COLO668 (cell line): ENCODE data around the gene NLRP6.
"Not testable (repeated sequence)": the region's sequence is repeated elsewhere in the genome, so short reads cannot be mapped to it uniquely, and the experiment has no call there.

Experiments used
- DNase-seq: peaks from one replicate; lab custom pipeline; 2025; ENCODE audit not compliant: unreplicated experiment; lab: John Stamatoyannopoulos, UW

Gene NLRP6

GRCh38 chr11:281486-282161, 3.4 kb downstream of the NLRP6 start:
- DNase-seq, result no peak

- no peak for DNase-seq
Observed at GRCh38 chr11:282171-282570, 4.0 kb downstream of the NLRP6 start.

GRCh38 chr11:282630-283360, 4.6 kb downstream of the NLRP6 start:
- no peak for DNase-seq

- DNase-seq, result no peak
Observed at GRCh38 chr11:283405-284104, 5.3 kb downstream of the NLRP6 start.

- DNase-seq, result no peak
Observed at GRCh38 chr11:284105-285020, 6.2 kb downstream of the NLRP6 start.

GRCh38 chr11:285021-285893, 7.0 kb downstream of the NLRP6 start:
- DNase-seq, result no peak

- DNase-seq, result no peak
Observed at GRCh38 chr11:285894-286220, 7.7 kb downstream of the NLRP6 start.

GRCh38 chr11:286977-287820, 9.0 kb downstream of the NLRP6 start:
- not testable (repeated sequence) for DNase-seq

- no peak for DNase-seq
Observed at GRCh38 chr11:287821-288477, 9.7 kb downstream of the NLRP6 start.

- peak; percentile 7 for DNase-seq
Observed at GRCh38 chr11:288478-289397, 10.5 kb downstream of the NLRP6 start, which contains the start of gene PGGHG. Gene PGGHG, plus strand, starts transcription at chr11:289126. Its CDS starts 691 bp downstream, at chr11:289817.

GRCh38 chr11:289398-289711, 11.1 kb downstream of the NLRP6 start:
- DNase-seq, result no peak

GRCh38 chr11:289712-290620, 11.8 kb downstream of the NLRP6 start:
- DNase-seq, result no peak

- no peak for DNase-seq
Observed at GRCh38 chr11:290621-291231, 12.5 kb downstream of the NLRP6 start.

- no peak for DNase-seq
Observed at GRCh38 chr11:291281-292210, 13.3 kb downstream of the NLRP6 start.
